Kidney (tissue), 14 donors: ENCODE measurements around the gene GNS. TPM values are rescaled to one million over a fixed set of nuclear protein-coding genes. Genes with fewer than 3 reads are reported as not detected.

Experiments
- DNase-seq, 5 donors: peaks; one replicate each; pipeline ENCODE4 v3.0.0-alpha.2; 2013 to 2020
- FAIRE-seq: peaks from 2 replicates; lab custom pipeline; 2012; peaks lifted over from hg19 to GRCh38; lab: Jason Lieb, UNC
- H3K27ac ChIP-seq, 2 donors: one replicate each; pipeline ENCODE4 v1.7.0; 2013; ENCODE audit warnings: low read depth in 2 of 2, low read length in 2 of 2, inconsistent platforms in 1 of 2
- H3K27me3 ChIP-seq: one replicate; pipeline ENCODE4 v1.7.1; 2013; ENCODE audit warnings: low read length, inconsistent platforms; ENCODE audit not compliant: control insufficient read depth, insufficient read depth
- H3K36me3 ChIP-seq, 3 donors: one replicate each; pipeline versions ENCODE4 v1.7.0 to v1.7.1; 2013; ENCODE audit warnings: low read length in 3 of 3, control low read depth in 1 of 3, inconsistent platforms in 1 of 3; ENCODE audit not compliant: insufficient read depth in 3 of 3, control insufficient read depth in 2 of 3
- H3K4me1 ChIP-seq, 3 donors: one replicate each; pipeline versions ENCODE4 v1.7.0 to v1.7.1; 2013; ENCODE audit warnings: low read length in 3 of 3, inconsistent platforms in 1 of 3, low read depth in 1 of 3; ENCODE audit not compliant: control insufficient read depth in 2 of 3, insufficient read depth in 2 of 3
- H3K4me3 ChIP-seq, 3 donors: one replicate each; pipeline versions ENCODE4 v1.7.0 to v1.8.1; 2013; ENCODE audit warnings: low read length in 3 of 3, control low read depth in 1 of 3, inconsistent platforms in 1 of 3
- H3K9ac ChIP-seq, 3 donors: one replicate each; pipeline versions ENCODE4 v1.7.0 to v1.7.1; 2013; ENCODE audit warnings: low read length in 3 of 3, control low read depth in 1 of 3, inconsistent platforms in 1 of 3
- H3K9me3 ChIP-seq, 3 donors: one replicate each; pipeline versions ENCODE4 v1.7.0 to v1.7.1; 2013; ENCODE audit warnings: low read length in 3 of 3, control low read depth in 1 of 3, inconsistent platforms in 1 of 3; ENCODE audit not compliant: control insufficient read depth in 2 of 3, insufficient read depth in 1 of 3
- CTCF ChIP-seq: IDR thresholded peaks from 3 replicates; pipeline ENCODE4 v1.5.1; 2012; ENCODE audit warnings: mild to moderate bottlenecking, moderate library complexity, borderline replicate concordance; ENCODE audit not compliant: insufficient read depth; ENCODE audit errors: extremely low read depth
- intact Hi-C: fragments of 100-400 bp; cut with DNase I; formaldehyde crosslinking; loops from one replicate; pipeline ENCODE4 v1.11.1; 2022
- polyA plus RNA-seq: library from polyadenylated mRNA; stranded (reverse); fragments of 350-450 nt; fragmentation: Illumina TruSeq; extraction: RNeasy Lipid Tissue Mini Kit (QIAGEN cat#74804); gene quantifications from one replicate; pipeline ENCODE4 v1.2.3, GENCODE V29; 2014; ENCODE audit warnings: low read depth, low replicate concordance; ENCODE audit not compliant: insufficient read depth
- total RNA-seq: library from RNA; stranded (reverse); fragmentation: NEBNext Ultra II Directional; extraction: Animal tissue kit (Norgen Biotek cat#: 25700); gene quantifications from one replicate; pipeline ENCODE4 v1.2.1, GENCODE V29; 2021
- donor health status: control.
- donor health status: control.
- donor health status: control.
- donor health status: control.
- donor health status: control.
- donor health status: DM: yes; HTN: yes; CAD: no.
- donor health status: Normal renal cell carcinoma (clear cell type).

The GNS gene
- total and polyA plus RNA-seq, 2 donors from 2014 or later: 108 to 215 TPM

GRCh38 chr12:64695550-64695949 is 63.7 kb downstream of the GNS start:
- FAIRE-seq (no peak), DNase-seq (no peak)
- Histone ChIP-seq H3K4me1 (no peaks in the 10 kb centered on the region), H3K27ac (no peak overlapping the region), H3K9ac (no peak overlapping the region), H3K36me3 (no peaks in the 10 kb centered on the region), H3K9me3 (no peaks in the 10 kb centered on the region), H3K4me3 (no peak overlapping the region), H3K27me3 (no peaks in the 10 kb centered on the region)
- no peak for TF ChIP-seq CTCF
- intact Hi-C loops: loop anchor here (5.0 kb wide), 1 partner anchor 148 kb away; no protein-coding TSS in a partner anchor

- Histone ChIP-seq H3K36me3 (no peaks in the 10 kb centered on the region), H3K4me1 (no peaks in the 10 kb centered on the region), H3K27me3 (no peaks in the 10 kb centered on the region), H3K9ac (no peak overlapping the region), H3K27ac (no peak overlapping the region), H3K9me3 (no peaks in the 10 kb centered on the region), H3K4me3 (no peak overlapping the region)
- no peak for DNase-seq
- intact Hi-C loops: loop anchor here (5.0 kb wide), 1 partner anchor 147 kb away; no protein-coding TSS in a partner anchor
- TF ChIP-seq CTCF: no peak
- FAIRE-seq: no peak
Observed at GRCh38 chr12:64694130-64695040, 64.8 kb downstream of the GNS start.

- no peak overlapping the region for H3K27ac ChIP-seq
- no peaks in the 10 kb centered on the region for H3K36me3 ChIP-seq
- H3K9me3 ChIP-seq: no peaks in the 10 kb centered on the region
- no peak overlapping the region for H3K4me3 ChIP-seq
- no peaks in the 10 kb centered on the region for H3K27me3 ChIP-seq
- intact Hi-C loops: no loop called here
- DNase-seq (peak in 3 of 5 donors; percentile 29 to 89 (median 86)), FAIRE-seq (no peak)
- peaks cover 0 to 2% (median 0%) of the 10 kb centered on the region in 3 donors for H3K4me1 ChIP-seq
- TF ChIP-seq CTCF: no peak
- no peak overlapping the region for H3K9ac ChIP-seq
Observed at GRCh38 chr12:64691795-64692583, 67.2 kb downstream of the GNS start.
